ENCODE data around the gene DMXL2. TPM values are rescaled to one million over a fixed set of nuclear protein-coding genes. Genes with fewer than 3 reads are reported as not detected.
A peak's percentile ranks its signal among the peaks of the same experiment; 100 is the strongest.

The DMXL2 gene
- total RNA-seq, 1 experiment from 2014 or later = 13.8 TPM

DNA sequence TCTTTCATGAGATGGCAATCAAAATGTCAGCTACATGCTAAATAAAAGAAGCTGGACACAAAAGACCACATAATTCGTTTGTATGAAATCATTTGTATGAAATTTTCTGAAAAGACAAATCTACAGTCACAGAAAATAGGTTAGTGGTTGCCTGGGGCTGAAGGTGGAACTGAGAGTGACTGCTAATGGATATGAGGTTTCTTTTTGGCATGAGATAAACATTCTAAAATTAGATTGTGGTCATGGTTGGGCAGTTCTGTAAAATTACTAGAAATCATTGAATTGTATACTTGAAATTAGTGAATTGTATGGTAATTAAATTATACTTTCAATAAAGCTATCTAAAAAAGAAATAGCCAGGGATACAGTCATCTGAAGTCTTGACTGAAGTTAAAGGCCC is 2.7 kb upstream of the DMXL2 start:
- intact Hi-C loops (cut with micrococcal nuclease; ENCODE audit: unreplicated experiment) = no loop called here
- Mint-ChIP-seq H3K27me3 (ENCODE audit: unreplicated experiment) (no peaks in the 10 kb centered on the region), H3K27ac (ENCODE audit: unreplicated experiment) (no peak overlapping the region), H3K36me3 (ENCODE audit: insufficient read depth, unreplicated experiment) (peaks cover 20% of the 10 kb centered on the region), H3K4me3 (ENCODE audit: low read depth, unreplicated experiment) (no peak overlapping the region), H3K4me1 (ENCODE audit: low read depth, unreplicated experiment) (peaks cover 18% of the 10 kb centered on the region), H3K9me3 (ENCODE audit: low read depth, unreplicated experiment) (no peaks in the 10 kb centered on the region)
- TF ChIP-seq, protein P1, sequence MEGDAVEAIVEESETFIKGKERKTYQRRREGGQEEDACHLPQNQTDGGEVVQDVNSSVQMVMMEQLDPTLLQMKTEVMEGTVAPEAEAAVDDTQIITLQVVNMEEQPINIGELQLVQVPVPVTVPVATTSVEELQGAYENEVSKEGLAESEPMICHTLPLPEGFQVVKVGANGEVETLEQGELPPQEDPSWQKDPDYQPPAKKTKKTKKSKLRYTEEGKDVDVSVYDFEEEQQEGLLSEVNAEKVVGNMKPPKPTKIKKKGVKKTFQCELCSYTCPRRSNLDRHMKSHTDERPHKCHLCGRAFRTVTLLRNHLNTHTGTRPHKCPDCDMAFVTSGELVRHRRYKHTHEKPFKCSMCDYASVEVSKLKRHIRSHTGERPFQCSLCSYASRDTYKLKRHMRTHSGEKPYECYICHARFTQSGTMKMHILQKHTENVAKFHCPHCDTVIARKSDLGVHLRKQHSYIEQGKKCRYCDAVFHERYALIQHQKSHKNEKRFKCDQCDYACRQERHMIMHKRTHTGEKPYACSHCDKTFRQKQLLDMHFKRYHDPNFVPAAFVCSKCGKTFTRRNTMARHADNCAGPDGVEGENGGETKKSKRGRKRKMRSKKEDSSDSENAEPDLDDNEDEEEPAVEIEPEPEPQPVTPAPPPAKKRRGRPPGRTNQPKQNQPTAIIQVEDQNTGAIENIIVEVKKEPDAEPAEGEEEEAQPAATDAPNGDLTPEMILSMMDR (IDR thresholded peaks at IDR 0.05; ENCODE audit: unreplicated experiment) = no peak
- CTCF ChIA-PET = no interaction called here
- no TSS peak for BruUV-seq (replicated peaks)
- DNase-seq = no peak

DNA sequence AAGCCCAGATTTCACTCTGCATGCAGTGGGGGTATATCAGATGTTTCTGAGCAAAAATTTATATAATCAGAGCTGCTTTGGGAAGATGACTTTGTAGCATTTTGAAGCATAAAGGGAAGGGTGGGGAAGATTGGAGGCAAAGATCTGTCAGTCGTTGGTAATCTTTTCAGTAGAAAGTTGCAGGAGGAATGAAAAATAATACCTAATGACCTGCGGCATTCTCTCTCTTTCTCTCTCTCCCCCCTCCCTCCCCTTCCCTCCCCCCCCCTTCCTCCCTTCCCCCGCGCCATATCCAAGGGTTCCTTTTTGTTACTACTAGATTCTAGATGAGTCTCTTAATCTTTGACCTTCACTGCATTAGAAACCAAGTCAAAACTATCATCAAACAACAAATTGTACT is 1.5 kb upstream of the DMXL2 start:
- Mint-ChIP-seq H3K9me3 (ENCODE audit: low read depth, unreplicated experiment) (no peaks in the 10 kb centered on the region), H3K27me3 (ENCODE audit: unreplicated experiment) (no peaks in the 10 kb centered on the region), H3K4me1 (ENCODE audit: low read depth, unreplicated experiment) (peaks cover 18% of the 10 kb centered on the region), H3K4me3 (ENCODE audit: low read depth, unreplicated experiment) (peak overlapping the region; percentile 96), H3K27ac (ENCODE audit: unreplicated experiment) (peak overlapping the region; percentile 22), H3K36me3 (ENCODE audit: insufficient read depth, unreplicated experiment) (peaks cover 23% of the 10 kb centered on the region)
- CTCF ChIA-PET = no interaction called here
- intact Hi-C loops (cut with micrococcal nuclease; ENCODE audit: unreplicated experiment) = no loop called here
- DNase-seq = no peak
- BruUV-seq (replicated peaks) = no TSS peak
- TF ChIP-seq, protein P1 (IDR thresholded peaks at IDR 0.05; ENCODE audit: unreplicated experiment) = no peak

DNA sequence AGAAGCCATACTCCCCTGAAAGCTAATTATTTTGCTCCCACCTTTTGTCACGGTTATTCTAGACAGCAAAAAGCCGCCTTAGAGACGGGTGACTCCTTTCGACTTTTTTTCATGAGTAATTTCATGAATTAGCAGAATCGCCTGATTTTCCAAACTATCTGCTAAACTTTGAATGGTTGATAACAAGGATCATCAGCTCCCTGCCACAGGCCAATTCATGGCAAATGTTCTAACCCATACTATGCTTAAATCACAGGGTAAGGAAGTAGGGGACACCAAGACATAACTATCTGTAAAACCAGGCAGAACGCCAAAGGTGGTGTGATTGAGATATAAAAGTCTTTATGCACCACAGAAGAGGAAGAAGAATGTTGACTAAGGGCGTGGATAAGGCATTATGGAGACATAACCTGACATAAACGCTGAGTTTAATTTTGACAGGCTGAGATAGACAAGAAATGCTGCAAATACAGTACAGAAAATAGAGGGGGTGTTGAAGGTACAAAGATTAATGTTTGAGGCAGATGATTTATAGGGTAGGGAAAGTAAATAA is 891 bp upstream of the DMXL2 start:
- H3K27ac Mint-ChIP-seq (ENCODE audit: unreplicated experiment) = peak overlapping the region; percentile 22
- CTCF ChIA-PET = no interaction called here

DNA sequence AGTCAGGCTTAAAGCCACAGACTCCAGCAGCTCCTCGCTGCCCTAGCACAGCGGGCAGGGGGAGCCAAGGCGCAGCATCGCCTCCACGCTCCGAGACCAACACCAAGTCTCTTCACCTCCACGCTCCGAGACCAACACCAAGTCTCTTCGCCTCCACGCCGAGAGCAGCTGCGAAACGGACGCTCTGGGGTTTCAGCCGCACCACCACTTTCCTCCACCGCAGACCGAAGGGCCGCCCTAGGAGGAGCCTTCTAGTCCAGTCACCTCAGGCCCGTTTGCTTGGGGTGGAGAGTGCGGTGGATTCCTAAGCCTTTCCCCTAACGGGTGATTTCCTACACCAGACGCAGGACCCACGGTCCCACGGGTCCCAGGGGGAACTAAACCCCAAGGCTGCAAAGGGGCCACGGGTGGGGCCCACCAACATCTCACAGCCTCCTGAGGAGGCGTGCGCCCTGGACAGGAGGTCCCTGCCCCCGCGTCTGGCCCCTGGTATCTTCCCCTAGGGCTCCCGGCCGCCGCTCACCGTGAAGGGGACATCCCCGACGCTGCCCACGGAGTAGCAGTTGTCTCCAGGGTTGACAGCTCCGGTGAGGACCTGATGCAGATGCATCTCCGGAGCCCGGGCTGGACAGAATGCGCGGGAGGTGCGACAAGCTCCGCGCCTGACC is 501 bp downstream of the DMXL2 start:
- intact Hi-C loops (cut with micrococcal nuclease; ENCODE audit: unreplicated experiment) = no loop called here
- TF ChIP-seq, protein P1 (IDR thresholded peaks at IDR 0.05; ENCODE audit: unreplicated experiment) = no peak
- CTCF ChIA-PET = interaction anchor here (0.6 to 1.8 kb wide), 4 partner anchors 22 to 1417 kb away, joined by 3 to 4 read pairs (median 4); no protein-coding TSS in a partner anchor
- Mint-ChIP-seq H3K36me3 (ENCODE audit: insufficient read depth, unreplicated experiment) (peaks cover 23% of the 10 kb centered on the region), H3K27me3 (ENCODE audit: unreplicated experiment) (no peaks in the 10 kb centered on the region), H3K4me3 (ENCODE audit: low read depth, unreplicated experiment) (peak overlapping the region; percentile 96), H3K27ac (ENCODE audit: unreplicated experiment) (peak overlapping the region; percentile 60), H3K9me3 (ENCODE audit: low read depth, unreplicated experiment) (no peaks in the 10 kb centered on the region), H3K4me1 (ENCODE audit: low read depth, unreplicated experiment) (peaks cover 18% of the 10 kb centered on the region)
- no TSS peak for BruUV-seq (replicated peaks)
- peak; percentile 42 for DNase-seq

More for the DNA sequence above, 891 bp upstream of the DMXL2 start:
- no peak for DNase-seq
- H3K36me3 Mint-ChIP-seq (ENCODE audit: insufficient read depth, unreplicated experiment) = peaks cover 23% of the 10 kb centered on the region
- intact Hi-C loops (cut with micrococcal nuclease; ENCODE audit: unreplicated experiment) = no loop called here
- BruUV-seq (replicated peaks) = no TSS peak
- no peaks in the 10 kb centered on the region for H3K27me3 Mint-ChIP-seq (ENCODE audit: unreplicated experiment)
- peak overlapping the region; percentile 96 for H3K4me3 Mint-ChIP-seq (ENCODE audit: low read depth, unreplicated experiment)
- peaks cover 18% of the 10 kb centered on the region for H3K4me1 Mint-ChIP-seq (ENCODE audit: low read depth, unreplicated experiment)
- H3K9me3 Mint-ChIP-seq (ENCODE audit: low read depth, unreplicated experiment) = no peaks in the 10 kb centered on the region
- TF ChIP-seq, protein P1 (IDR thresholded peaks at IDR 0.05; ENCODE audit: unreplicated experiment) = no peak

All from Calu3 (cell line).